ENCODE data around the gene HERC6.
"Not testable (repeated sequence)": the region's sequence is repeated elsewhere in the genome, so short reads cannot be mapped to it uniquely, and the experiment has no call there.

HERC6 gene

GRCh38 chr4:88366460-88366859, 12.2 kb upstream of the HERC6 start:
- TF ChIP-seq CTCF (conservative IDR thresholded peaks at IDR 0.05), result no peak
- no peak for TF ChIP-seq ZFX (IDR thresholded peaks at IDR 0.05)

GRCh38 chr4:88367826-88368225, 10.8 kb upstream of the HERC6 start:
- no peak overlapping the region; the same call in 1 of the 2 replicates for H3K27ac ChIP-seq
- TF ChIP-seq CTCF (conservative IDR thresholded peaks at IDR 0.05) (no peak), ZFX (IDR thresholded peaks at IDR 0.05) (no peak)

More at GRCh38 chr4:88366460-88366859, 12.2 kb upstream of the HERC6 start:
- H3K27ac ChIP-seq, result no peak overlapping the region

- H3K27ac ChIP-seq, result not testable (repeated sequence)
- peak; percentile 77 for TF ChIP-seq CTCF (conservative IDR thresholded peaks at IDR 0.05)
These were observed 9.4 kb upstream of the HERC6 start for GRCh38 chr4:88369180-88369812.

- H3K27ac ChIP-seq, result no peak overlapping the region
- TF ChIP-seq ZFX (IDR thresholded peaks at IDR 0.05) (no peak), CTCF (conservative IDR thresholded peaks at IDR 0.05) (no peak)
These were observed 2.5 kb downstream of the HERC6 start for GRCh38 chr4:88381123-88381522.

GRCh38 chr4:88382621-88383020, 4.0 kb downstream of the HERC6 start:
- no peak overlapping the region for H3K27ac ChIP-seq
- TF ChIP-seq CTCF (conservative IDR thresholded peaks at IDR 0.05), result no peak
- TF ChIP-seq ZFX (IDR thresholded peaks at IDR 0.05), result no peak

GRCh38 chr4:88390128-88390527, 11.5 kb downstream of the HERC6 start:
- no peak for TF ChIP-seq CTCF (conservative IDR thresholded peaks at IDR 0.05)
- TF ChIP-seq ZFX (IDR thresholded peaks at IDR 0.05), result no peak
- no peak overlapping the region for H3K27ac ChIP-seq

- no peak overlapping the region for H3K27ac ChIP-seq
- no peak for TF ChIP-seq ZFX (IDR thresholded peaks at IDR 0.05)
- TF ChIP-seq CTCF (conservative IDR thresholded peaks at IDR 0.05), result no peak
These were observed 13.1 kb downstream of the HERC6 start for GRCh38 chr4:88391703-88392102.

Data from C4-2B (cell line).